Ovary (tissue), 9 donors: ENCODE data around the gene CUEDC2. TPM values are rescaled to one million over a fixed set of nuclear protein-coding genes. Genes with fewer than 3 reads are reported as not detected.

Experiments used
- DNase-seq, 5 donors: peaks; one replicate each; pipeline ENCODE4 v3.0.0-alpha.2; 2019 to 2020
- H3K27ac ChIP-seq, 2 donors: fragments of 200-600 bp; one replicate each; pipeline versions ENCODE4 v1.5.1 to v1.8.0; 2019 to 2022
- H3K27me3 ChIP-seq: fragments of 200-600 bp; one replicate; pipeline ENCODE4 v1.8.0; 2022
- H3K36me3 ChIP-seq: fragments of 200-600 bp; sonication (generic); one replicate; pipeline ENCODE4 v1.5.1; 2019
- H3K4me1 ChIP-seq: one replicate; pipeline ENCODE4 v1.8.1; 2013; ENCODE audit warnings: mild to moderate bottlenecking, moderate library complexity; ENCODE audit not compliant: insufficient read depth
- H3K4me3 ChIP-seq: fragments of 200-600 bp; sonication (generic); one replicate; pipeline ENCODE4 v1.5.1; 2017
- H3K9me3 ChIP-seq, 2 donors: fragments of 200-600 bp in 1 of 2; sonication (generic) in 1 of 2; one replicate each; pipeline versions ENCODE4 v1.5.1 to v1.8.1; 2013 to 2019; ENCODE audit warnings: mild to moderate bottlenecking in 1 of 2, moderate library complexity in 1 of 2
- CTCF ChIP-seq, 3 donors: fragments of 450-650 bp in 2 of 3; fragments of 200-600 bp in 1 of 3; IDR thresholded peaks; one replicate each; pipeline versions ENCODE4 v1.5.1 to v1.8.0; 2016 to 2022; ENCODE audit warnings: antibody characterized with exemption in 3 of 3, mild to moderate bottlenecking in 1 of 3
- EP300 ChIP-seq: sonication (generic); formaldehyde crosslinking; IDR thresholded peaks from one replicate; pipeline ENCODE4 v1.6.1; 2017; ENCODE audit warnings: antibody characterized with exemption
- POLR2A ChIP-seq: fragments of 450-650 bp; IDR thresholded peaks from one replicate; pipeline ENCODE4 v1.6.1; 2017; ENCODE audit warnings: antibody characterized with exemption, mild to moderate bottlenecking, moderate library complexity
- WGBS, 3 donors: extraction: QIAGEN DNeasy Blood & Tissue Kit in 1 of 3; methylation state at CpG; one replicate each; pipeline versions ENCODE4 v1.1.5 to v1.1.7; 2013 to 2017; 5-methylcytosine and 5-hydroxymethylcytosine counted together
- intact Hi-C, 4 donors: fragments of 100-400 bp; cut with DNase I; formaldehyde crosslinking; loops; one replicate each; pipeline versions ENCODE4 v1.11.0 to v1.15.1; 2022 to 2023
- polyA plus RNA-seq, 2 donors: library from polyadenylated mRNA; stranded (reverse); fragments of 200-250 nt in 1 of 2; fragments of 350-450 nt in 1 of 2; fragmentation: Illumina TruSeq in 1 of 2; extraction: RNeasy Lipid Tissue Mini Kit (QIAGEN cat#74804) in 1 of 2; gene quantifications; one replicate each; pipeline ENCODE4 v1.2.3, GENCODE V29; 2013 to 2014
- total RNA-seq, 7 donors: library from RNA; depleted of rRNA in 2 of 7; stranded (reverse); fragments of >200 nt in 2 of 7; fragmentation: NEBNext Ultra II Directional in 3 of 7; extraction: Animal tissue kit (Norgen Biotek cat#: 25700) in 3 of 7; gene quantifications; one replicate each; pipeline versions ENCODE4 v1.1.0 to v1.2.4, GENCODE V29; 2016 to 2023
- donor health status: DM: no; HTN: no; CAD: no; lungs with moderate emphysema.
- donor health status: DM: no; HTN: no; CAD: no.
- donor health status: Bipolar disorder and iron deficiency.
- donor health status: DM: yes; HTN: yes; CAD: no.
- donor health status: DM: no; HTN: no; CAD: no.
- donor health status: DM: yes; HTN: yes; CAD: no.

Gene CUEDC2
- total and polyA plus RNA-seq, 9 donors: 34.7 to 76.5 (median 61.7) TPM

- H3K36me3 ChIP-seq: no peaks in the 10 kb centered on the region
- no peak overlapping the region for H3K4me3 ChIP-seq
- DNase-seq: no peak
- TF ChIP-seq CTCF (IDR thresholded peaks at IDR 0.05) (no peak), POLR2A (no peak), EP300 (no peak)
- intact Hi-C loops: no loop called here
- H3K27me3 ChIP-seq: no peaks in the 10 kb centered on the region
- H3K4me1 ChIP-seq: no peaks in the 10 kb centered on the region
- WGBS, 3 donors: 83 to 88% (median 86%) methylated on average over 2 of the region's 2 CpGs
- H3K27ac ChIP-seq: no peak overlapping the region
- H3K9me3 ChIP-seq: no peaks in the 10 kb centered on the region
Measured at GRCh38 chr10:102444851-102445250, 12.5 kb upstream of the CUEDC2 start.

- peaks cover 8% of the 10 kb centered on the region for H3K4me1 ChIP-seq
Measured at GRCh38 chr10:102438374-102438773, 6.0 kb upstream of the CUEDC2 start.

GRCh38 chr10:102437515-102437914, 5.1 kb upstream of the CUEDC2 start:
- intact Hi-C loops: no loop called here
- TF ChIP-seq EP300: no peak
- TF ChIP-seq POLR2A: no peak
- no peak for TF ChIP-seq CTCF (IDR thresholded peaks at IDR 0.05)
- WGBS, 3 donors: 89 to 96% (median 92%) methylated on average over 3 of the region's 3 CpGs
- no peaks in the 10 kb centered on the region for H3K36me3 ChIP-seq
- DNase-seq: no peak
- no peak overlapping the region for H3K27ac ChIP-seq
- no peak overlapping the region for H3K4me3 ChIP-seq
- no peaks in the 10 kb centered on the region for H3K9me3 ChIP-seq
- H3K4me1 ChIP-seq: peaks cover 8% of the 10 kb centered on the region
- no peaks in the 10 kb centered on the region for H3K27me3 ChIP-seq

More at GRCh38 chr10:102438374-102438773, 6.0 kb upstream of the CUEDC2 start:
- Histone ChIP-seq H3K27me3 (no peaks in the 10 kb centered on the region), H3K9me3 (no peaks in the 10 kb centered on the region), H3K36me3 (no peaks in the 10 kb centered on the region), H3K27ac (no peak overlapping the region), H3K4me3 (no peak overlapping the region)
- TF ChIP-seq CTCF (IDR thresholded peaks at IDR 0.05) (no peak), POLR2A (no peak), EP300 (no peak)
- intact Hi-C loops: no loop called here
- no peak for DNase-seq
- WGBS, 3 donors: 74 to 85% (median 82%) methylated on average over 1 of the region's 1 CpG

- H3K27me3 ChIP-seq: no peaks in the 10 kb centered on the region
- no peak for DNase-seq
- TF ChIP-seq EP300 (no peak), CTCF (IDR thresholded peaks at IDR 0.05) (no peak), POLR2A (no peak)
- intact Hi-C loops: no loop called here
- H3K36me3 ChIP-seq: no peaks in the 10 kb centered on the region
- H3K4me1 ChIP-seq: peaks cover 10% of the 10 kb centered on the region
- H3K9me3 ChIP-seq: no peaks in the 10 kb centered on the region
- H3K4me3 ChIP-seq: peak overlapping the region; percentile 29
- H3K27ac ChIP-seq: no peak overlapping the region
- 32 to 36% (median 36%) methylated on average over 6 of the region's 6 CpGs for WGBS, 3 donors
Measured at GRCh38 chr10:102436312-102436711, 3.9 kb upstream of the CUEDC2 start.
